Fibroblast of skin of left biceps (primary cell): ENCODE measurements around the gene KIF3C.
"Not testable (repeated sequence)": the region's sequence is repeated elsewhere in the genome, so short reads cannot be mapped to it uniquely, and the experiment has no call there.

Experiments
- DNase-seq, 2 experiments: peaks; one replicate each; pipeline ENCODE4 v3.0.0-alpha.2; 2013; ENCODE audit warnings: low read depth in 2 of 2

Gene KIF3C

DNA sequence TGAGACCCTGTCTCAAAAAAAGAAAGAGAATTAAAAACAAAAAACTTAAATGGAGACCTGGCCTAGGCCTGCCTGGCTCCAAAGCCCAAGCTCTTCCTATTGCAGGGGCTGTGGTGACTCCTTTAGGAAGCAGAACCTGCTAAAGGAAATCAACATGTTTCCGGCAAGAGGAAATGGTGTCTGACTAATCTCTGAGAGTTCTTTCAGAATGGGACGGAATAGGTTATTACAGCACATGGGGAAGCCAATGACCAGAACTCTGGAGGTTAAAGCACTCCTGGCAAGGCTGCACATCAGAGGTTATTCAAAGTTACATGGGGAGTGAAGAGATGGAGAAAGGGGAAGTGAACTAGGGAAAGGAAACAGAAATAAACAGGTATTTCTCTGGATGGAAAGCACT, 21.4 kb downstream of the KIF3C start:
- DNase-seq: no peak

- DNase-seq: no peak
These were observed 21.9 kb downstream of the KIF3C start for GRCh38 chr2:25960396-25960795.

GRCh38 chr2:25958611-25959010, 23.7 kb downstream of the KIF3C start:
- not testable (repeated sequence) for DNase-seq

DNA sequence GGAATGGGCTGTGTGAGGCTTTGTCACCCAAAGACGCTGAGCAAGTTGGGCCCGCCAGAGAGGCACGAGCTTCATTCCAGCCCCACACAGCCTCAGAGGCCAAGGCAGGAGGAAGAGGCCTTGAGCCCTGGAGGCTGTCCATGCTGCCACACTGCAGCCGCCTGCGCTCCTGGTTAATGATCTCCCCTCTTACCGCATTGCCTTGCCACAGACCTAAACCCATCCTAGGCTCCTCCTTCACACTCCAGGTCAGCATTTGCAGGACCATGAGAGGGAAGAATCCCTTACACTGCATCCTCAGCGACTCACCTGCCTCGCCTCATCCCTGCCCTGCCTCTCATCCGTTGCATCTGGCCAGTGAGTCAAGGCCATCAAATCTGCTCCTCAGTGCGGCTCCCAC, 24.6 kb downstream of the KIF3C start:
- DNase-seq: no peak

DNA sequence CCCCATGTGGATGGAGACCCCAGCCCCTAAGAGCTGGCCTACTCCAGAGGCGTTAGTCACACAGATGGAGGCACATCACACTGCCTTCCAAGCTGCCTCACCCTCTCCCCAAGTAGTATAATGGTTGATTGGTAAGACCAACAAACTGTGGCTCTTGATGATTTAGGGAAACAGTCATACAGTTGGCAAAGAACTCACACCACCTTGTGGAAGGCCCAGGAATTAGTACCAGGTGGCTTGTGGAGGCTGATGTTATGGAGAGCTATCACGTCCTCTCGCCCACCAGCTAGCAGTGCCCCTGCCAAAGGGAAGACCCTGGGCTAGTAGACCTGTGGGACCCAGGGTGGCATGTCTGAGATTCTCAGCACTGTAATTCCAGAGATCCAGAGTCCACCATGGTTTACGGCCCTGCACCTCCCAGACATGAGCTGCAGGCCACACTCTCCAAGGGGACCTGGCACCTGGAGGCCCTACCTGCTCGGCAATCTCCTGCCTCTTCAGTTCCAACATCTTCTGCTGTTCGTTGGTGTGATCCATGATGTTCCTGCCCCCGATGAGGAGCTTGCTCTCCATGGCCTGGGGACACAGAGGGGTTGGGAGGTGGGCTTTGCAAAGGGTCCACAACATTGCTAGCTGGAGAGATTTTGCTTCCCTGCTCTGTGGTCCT, 26.3 kb downstream of the KIF3C start:
- no peak for DNase-seq

DNA sequence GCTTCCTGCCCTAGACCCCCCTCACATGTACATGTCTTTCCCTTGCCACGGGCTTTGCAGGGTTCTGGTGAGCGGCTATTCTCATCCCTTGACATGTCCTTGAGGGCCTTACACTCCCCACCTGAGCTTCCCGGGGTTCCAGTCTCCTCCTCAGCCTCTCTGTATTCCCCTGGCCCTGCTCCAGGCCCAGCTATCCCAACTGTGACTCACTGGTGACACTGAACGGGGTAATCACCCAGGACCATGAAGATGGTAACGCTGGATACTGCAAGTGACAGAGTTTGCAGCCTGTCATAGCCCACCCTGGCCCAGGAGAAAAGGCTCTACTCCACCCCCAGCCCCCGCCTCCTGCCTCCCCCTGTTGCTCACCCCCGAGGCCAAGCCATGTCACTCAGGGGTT, 27.3 kb downstream of the KIF3C start:
- DNase-seq: no peak

- DNase-seq: no peak
These were observed 28.0 kb downstream of the KIF3C start for GRCh38 chr2:25954199-25954752.

- peak; percentile 23 to 29 for DNase-seq
These were observed 31.2 kb downstream of the KIF3C start for GRCh38 chr2:25951071-25951547.

DNA sequence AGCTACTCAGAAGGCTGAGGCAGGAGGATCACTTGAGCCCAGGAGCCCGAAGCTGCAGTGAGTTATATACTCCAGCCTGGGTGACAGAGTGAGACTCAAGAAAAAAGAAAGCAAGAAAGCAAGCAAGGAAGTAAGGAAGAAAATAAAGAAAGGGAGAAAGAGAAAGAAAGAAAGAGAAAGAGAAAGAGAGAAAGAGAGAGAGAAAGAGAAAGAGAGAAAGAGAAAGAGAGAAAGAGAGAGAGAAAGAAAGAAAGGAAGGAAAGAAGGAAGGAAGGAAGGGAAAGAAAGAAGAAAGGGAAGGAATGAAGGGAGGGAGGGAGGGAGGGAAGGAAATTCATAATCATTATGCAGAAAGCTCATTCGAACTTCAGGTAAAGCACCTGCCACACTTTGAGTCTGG, 33.9 kb downstream of the KIF3C start:
- DNase-seq: no peak

DNA sequence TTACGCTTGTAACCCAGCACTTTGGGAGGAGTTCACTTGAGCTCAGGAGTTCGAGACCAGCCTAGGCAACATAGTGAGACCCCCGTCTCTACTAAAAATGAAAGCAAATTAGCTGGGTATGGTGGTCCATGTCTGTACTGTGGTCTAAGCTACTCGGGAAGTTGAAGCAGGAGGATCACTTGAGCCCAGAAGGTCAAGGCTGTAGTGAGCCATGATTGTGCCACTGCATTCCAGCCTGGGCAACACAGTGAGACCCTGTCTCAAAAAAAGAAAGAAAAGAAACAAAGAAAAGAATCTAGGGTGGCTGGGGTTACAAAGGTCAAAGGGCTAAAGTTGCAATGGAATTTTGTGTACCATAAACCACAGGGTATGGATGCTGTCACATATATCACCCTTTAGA, 41.3 kb downstream of the KIF3C start:
- DNase-seq: no peak

- no peak for DNase-seq
These were observed 43.0 kb downstream of the KIF3C start for GRCh38 chr2:25939257-25939668.

- DNase-seq: no peak
These were observed 44.0 kb downstream of the KIF3C start for GRCh38 chr2:25938345-25938744.

DNA sequence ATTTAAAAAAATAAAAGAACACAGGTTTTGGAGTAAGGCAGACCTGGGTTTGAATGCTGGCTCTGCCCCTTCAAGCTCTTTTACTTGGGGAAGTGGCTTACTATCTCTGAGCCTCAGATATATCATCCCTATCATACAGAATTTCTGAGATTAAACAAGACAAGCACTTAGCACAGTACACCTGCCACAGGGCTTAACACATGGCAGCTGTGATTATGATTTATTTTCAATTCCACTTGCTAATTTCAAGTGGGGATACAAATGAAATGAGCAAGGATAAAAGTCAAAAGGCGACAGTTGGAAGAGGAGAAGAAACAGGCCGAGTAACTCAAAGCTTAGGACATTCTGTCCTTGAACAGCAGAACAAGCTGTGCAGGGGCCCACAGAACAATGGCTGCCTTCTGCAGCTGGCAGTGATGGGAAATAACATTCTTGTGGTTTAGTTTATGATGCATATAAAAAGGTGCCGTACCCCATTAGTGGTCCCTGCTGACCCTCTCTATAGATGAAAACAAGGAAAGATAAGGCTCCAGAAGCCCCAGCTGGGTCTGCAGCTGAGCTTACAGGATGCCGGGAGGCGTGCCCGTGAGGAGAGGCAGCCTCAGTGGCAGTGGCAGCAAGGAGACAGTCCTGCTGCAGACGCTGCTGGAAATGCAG, 45.3 kb downstream of the KIF3C start:
- no peak for DNase-seq

- no peak for DNase-seq
These were observed 48.7 kb downstream of the KIF3C start for GRCh38 chr2:25933622-25934021.

DNA sequence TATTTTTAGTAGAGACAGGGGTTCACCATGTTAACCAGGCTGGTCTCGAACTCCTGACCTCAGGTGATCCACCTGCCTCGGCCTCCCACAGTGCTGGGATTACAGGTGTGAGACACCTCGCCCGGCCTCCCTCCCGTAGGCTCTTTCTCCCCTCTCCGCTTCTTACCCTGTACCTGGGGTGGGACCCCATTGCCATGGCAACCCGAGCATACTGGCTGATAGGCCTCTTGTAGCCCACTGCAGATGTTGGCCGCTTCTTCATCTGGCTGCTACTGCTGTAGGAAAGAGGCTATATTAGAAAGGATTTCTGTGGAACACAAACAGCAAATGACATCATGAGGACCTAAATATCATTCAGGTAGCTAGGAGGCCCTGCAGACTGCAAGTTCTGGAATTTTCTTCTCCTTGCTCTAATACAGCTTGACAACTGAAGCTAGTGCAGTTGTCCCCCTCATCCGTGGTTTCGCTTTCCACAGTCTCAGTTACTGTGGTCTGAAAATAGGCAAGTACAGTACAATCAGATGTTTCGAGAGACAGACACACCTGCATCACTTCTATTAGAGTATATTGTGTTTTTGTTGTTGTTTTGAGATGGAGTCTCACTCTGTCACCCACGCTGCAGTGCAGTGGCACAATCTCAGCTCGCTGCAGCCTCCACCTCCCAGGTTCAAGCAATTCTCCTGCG, 52.4 kb downstream of the KIF3C start:
- no peak for DNase-seq

- DNase-seq: no peak
These were observed 53.6 kb downstream of the KIF3C start for GRCh38 chr2:25928668-25929067.

GRCh38 chr2:25926984-25927756, 55.1 kb downstream of the KIF3C start:
- no peak for DNase-seq

DNA sequence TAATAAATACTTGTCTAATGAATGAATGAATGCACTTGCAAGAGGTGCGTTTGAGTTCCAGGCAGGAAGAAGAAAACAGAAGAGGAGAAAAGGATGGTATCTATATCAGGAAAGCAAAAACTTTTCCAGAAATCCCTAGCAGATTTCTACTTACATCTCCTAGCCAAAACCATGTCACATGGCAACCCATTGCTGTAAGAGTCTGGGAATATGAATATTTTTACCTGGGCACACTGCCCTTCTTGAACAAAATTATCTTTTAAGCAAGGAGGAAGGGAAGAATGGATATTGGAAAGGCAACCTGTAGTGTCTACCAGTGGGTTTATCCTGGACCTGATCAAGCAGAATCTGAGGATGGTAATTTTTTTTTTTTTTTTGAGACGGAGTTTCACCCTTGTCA, 59.8 kb downstream of the KIF3C start:
- no peak for DNase-seq

- DNase-seq: no peak
These were observed 61.4 kb downstream of the KIF3C start for GRCh38 chr2:25920786-25921415.

DNA sequence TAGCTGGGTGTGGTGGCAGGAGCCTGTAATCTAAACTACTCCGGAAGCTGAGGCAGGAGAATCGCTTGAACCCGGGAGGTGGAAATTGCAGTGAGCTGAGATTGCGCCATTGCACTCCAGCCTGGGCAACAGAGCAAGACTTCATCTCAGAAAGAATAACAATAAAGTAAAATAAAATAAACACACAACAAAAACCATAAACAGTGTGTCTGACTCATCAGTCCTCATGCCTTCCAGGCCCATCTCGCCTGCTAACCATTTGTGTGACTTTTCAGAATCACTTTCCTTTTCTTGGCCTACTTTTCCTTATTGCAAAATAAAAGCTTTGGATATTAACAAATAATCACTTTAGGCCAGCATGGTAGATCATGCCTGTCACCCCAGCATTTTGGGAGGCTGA, 62.0 kb downstream of the KIF3C start:
- no peak for DNase-seq

DNA sequence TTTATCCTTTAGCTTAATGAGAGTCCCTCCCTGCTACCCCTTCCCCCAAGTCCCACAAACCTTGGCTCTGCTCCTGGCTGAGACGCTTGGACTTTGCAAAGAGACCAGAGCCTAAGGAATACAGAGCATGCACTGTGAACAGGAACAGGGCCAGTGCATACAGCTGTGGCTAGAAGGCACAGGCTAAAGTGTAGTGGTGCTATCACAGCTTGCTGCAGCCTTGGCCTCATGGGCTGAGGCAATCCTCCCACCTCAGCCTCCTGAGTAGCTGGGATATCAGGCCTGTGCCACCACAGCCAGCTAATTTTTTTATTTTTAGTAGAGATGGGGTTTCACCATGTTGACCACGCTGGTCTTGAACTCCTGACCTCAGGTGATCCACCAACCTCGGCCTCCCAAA, 64.5 kb downstream of the KIF3C start:
- DNase-seq: no peak
